Right renal cortex interstitium (tissue), 3 donors: ENCODE results near the gene BPIFB6. TPM values are rescaled to one million over a fixed set of nuclear protein-coding genes. Genes with fewer than 3 reads are reported as not detected.

Source experiments
- DNase-seq, 3 donors: peaks; one replicate each; pipeline ENCODE4 v3.0.0-alpha.2; 2013; ENCODE audit warnings: low read depth in 3 of 3, low spot score in 2 of 3
- polyA plus RNA-seq, 3 donors: library from polyadenylated mRNA; unstranded; fragments of 120-200 nt; gene quantifications; one replicate each; pipeline ENCODE4 v1.2.1, GENCODE V29; 2013; ENCODE audit not compliant: insufficient read length in 3 of 3

The BPIFB6 gene
- polyA plus RNA-seq, 3 donors: not detected

GRCh38 chr20:33059741-33060390 is 28.4 kb downstream of the BPIFB6 start:
- no peak for DNase-seq

GRCh38 chr20:33061658-33062028 is 30.2 kb downstream of the BPIFB6 start:
- no peak for DNase-seq

GRCh38 chr20:33062105-33062824 is 30.8 kb downstream of the BPIFB6 start:
- DNase-seq: no peak

GRCh38 chr20:33062825-33063149 is 31.3 kb downstream of the BPIFB6 start:
- no peak for DNase-seq

- DNase-seq: no peak
These were observed 31.8 kb downstream of the BPIFB6 start for GRCh38 chr20:33063271-33063670.

- DNase-seq: no peak
These were observed 33.3 kb downstream of the BPIFB6 start for GRCh38 chr20:33064572-33065287.

GRCh38 chr20:33065785-33066184 is 34.3 kb downstream of the BPIFB6 start:
- DNase-seq: no peak

GRCh38 chr20:33067806-33068205 is 36.4 kb downstream of the BPIFB6 start:
- no peak for DNase-seq

GRCh38 chr20:33068251-33068939 is 36.9 kb downstream of the BPIFB6 start:
- no peak for DNase-seq

- no peak for DNase-seq
These were observed 38.2 kb downstream of the BPIFB6 start for GRCh38 chr20:33069673-33070072.

GRCh38 chr20:33070111-33071053 is 38.9 kb downstream of the BPIFB6 start:
- no peak for DNase-seq

- DNase-seq: no peak
These were observed 39.8 kb downstream of the BPIFB6 start for GRCh38 chr20:33071198-33071597.

GRCh38 chr20:33072362-33072761 is 40.9 kb downstream of the BPIFB6 start:
- DNase-seq: no peak

- DNase-seq: no peak
These were observed 41.4 kb downstream of the BPIFB6 start for GRCh38 chr20:33072813-33073212.

- DNase-seq: no peak
These were observed 43.2 kb downstream of the BPIFB6 start for GRCh38 chr20:33074675-33075074.

- no peak for DNase-seq
These were observed 43.8 kb downstream of the BPIFB6 start for GRCh38 chr20:33075281-33075680.

- no peak for DNase-seq
These were observed 45.4 kb downstream of the BPIFB6 start for GRCh38 chr20:33076662-33077372.

GRCh38 chr20:33079259-33079658 is 47.8 kb downstream of the BPIFB6 start, which contains the start of gene BPIFB4:
BPIFB4 (plus strand) TSS chr20:33079643; CDS start chr20:33081527, 1,884 bp downstream.
- no peak for DNase-seq

- DNase-seq: no peak
These were observed 50.1 kb downstream of the BPIFB6 start for GRCh38 chr20:33081411-33082154.
